GM12878 (cell line): ENCODE data around the gene TCF15. TPM values are rescaled to one million over a fixed set of nuclear protein-coding genes. Genes with fewer than 3 reads are reported as not detected.
A peak's percentile ranks its signal among the peaks of the same experiment; 100 is the strongest.

Experiments
- ATAC-seq: fragments of 200-7000 bp; cut with Tn5 transposase; 3 replicates; pipeline ENCODE4 v1.9.1; 2020; ENCODE audit warnings: mild to moderate bottlenecking, moderate library complexity
- BruUV-seq: library from RNA; stranded (reverse); fragments of 400-500 nt; replicated peaks from 2 replicates; lab custom pipeline; 2021; lab: Mats Ljungman, UMichigan
- CTCF ChIA-PET: fragments of 300-600 bp; sonication (Branson Sonifier 250); formaldehyde crosslinking; extraction: SDS; loops from one replicate; lab custom pipeline; 2021; ENCODE audit warnings: inconsistent platforms; lab: Yijun Ruan, JAX
- POLR2A ChIA-PET: fragments of 350-600 bp; formaldehyde crosslinking; extraction: SDS; loops from one replicate; lab custom pipeline; 2021; ENCODE audit warnings: inconsistent platforms; lab: Charles Lee
- RAD21 ChIA-PET: fragments of 300-600 bp; sonication (Branson Sonifier 250); formaldehyde crosslinking; loops from one replicate; lab custom pipeline; 2023; ENCODE audit warnings: antibody characterized with exemption; ENCODE audit not compliant: unreplicated experiment; lab: Charles Lee
- SMC1A ChIA-PET: fragments of 300-600 bp; sonication (Branson Sonifier 250); formaldehyde crosslinking; loops from one replicate; lab custom pipeline; 2023; ENCODE audit not compliant: unreplicated experiment, uncharacterized antibody; lab: Charles Lee
- DNase-seq: peaks from one replicate; pipeline ENCODE4 v3.0.0-alpha.2; 2011; ENCODE audit warnings: low read depth, low spot score
- FAIRE-seq: peaks from 3 replicates; lab custom pipeline; 2011; peaks lifted over from hg19 to GRCh38; lab: Jason Lieb, UNC
- H2AFZ ChIP-seq: 2 replicates; pipeline ENCODE4 v1.6.0; 2011; ENCODE audit warnings: low read depth, low read length, control low read depth; ENCODE audit not compliant: control insufficient read depth
- H3K27ac ChIP-seq: 2 replicates; pipeline ENCODE4 v1.5.1; 2011; ENCODE audit warnings: control low read depth; ENCODE audit not compliant: control insufficient read depth, insufficient read depth
- H3K27me3 ChIP-seq, 2 experiments: replicated peaks in 1 of 2; 2 replicates each; pipeline versions ENCODE4 v1.6.0 to v1.6.1; 2011; ENCODE audit warnings: low read length in 1 of 2; ENCODE audit not compliant: control insufficient read depth in 2 of 2, insufficient read depth in 2 of 2
- H3K36me3 ChIP-seq, 2 experiments: 2 replicates each; pipeline ENCODE4 v1.5.1; 2011; ENCODE audit warnings: low read length in 1 of 2; ENCODE audit not compliant: control insufficient read depth in 2 of 2, insufficient read depth in 2 of 2
- H3K4me1 ChIP-seq: 2 replicates; pipeline ENCODE4 v1.6.1; 2011; ENCODE audit warnings: mild to moderate bottlenecking, low read length, moderate library complexity, mixed read lengths; ENCODE audit not compliant: control insufficient read depth, insufficient read depth
- H3K4me2 ChIP-seq: 2 replicates; pipeline ENCODE4 v1.6.0; 2011; ENCODE audit warnings: control low read depth; ENCODE audit not compliant: control insufficient read depth, insufficient read depth
- H3K4me3 ChIP-seq: fragments of 200-600 bp; sonication (generic); 2 replicates; pipeline ENCODE4 v1.5.1; 2016
- H3K79me2 ChIP-seq: 2 replicates; pipeline ENCODE4 v1.6.0; 2011; ENCODE audit warnings: low read length; ENCODE audit not compliant: control insufficient read depth, insufficient read depth
- H3K9ac ChIP-seq: 2 replicates; pipeline ENCODE4 v1.8.0; 2011; ENCODE audit warnings: low read length, control low read depth, mixed read lengths; ENCODE audit not compliant: control insufficient read depth, insufficient read depth
- H3K9me3 ChIP-seq: replicated peaks from 3 replicates; pipeline ENCODE4 v1.5.1; 2011; ENCODE audit warnings: mild to moderate bottlenecking, low read length; ENCODE audit not compliant: control insufficient read depth, insufficient read depth
- H4K20me1 ChIP-seq: 2 replicates; pipeline ENCODE4 v1.6.0; 2011; ENCODE audit not compliant: control insufficient read depth, insufficient read depth
- CREM ChIP-seq: IDR thresholded peaks from 2 replicates; pipeline ENCODE4 v1.6.1; 2014; ENCODE audit warnings: antibody characterized with exemption, low read depth
- EED ChIP-seq: sonication (generic); IDR thresholded peaks from 2 replicates; pipeline ENCODE4 v1.6.1; 2016; ENCODE audit warnings: antibody characterized with exemption, low read depth
- KDM1A ChIP-seq: fragments of 200-600 bp; sonication (generic); IDR thresholded peaks from 2 replicates; pipeline ENCODE4 v1.6.1; 2016; ENCODE audit warnings: borderline replicate concordance
- MEF2A ChIP-seq: IDR thresholded peaks from 2 replicates; pipeline ENCODE4 v1.6.1; 2011; ENCODE audit warnings: low read depth, mild to moderate bottlenecking, low read length, moderate library complexity; ENCODE audit not compliant: insufficient read depth
- MYC ChIP-seq: IDR thresholded peaks from 2 replicates; pipeline ENCODE4 v1.6.1; 2011; ENCODE audit warnings: mild to moderate bottlenecking, low read length, moderate library complexity, inconsistent platforms; ENCODE audit not compliant: insufficient read depth, insufficient replicate concordance, insufficient read length, severe bottlenecking
- NFXL1 ChIP-seq: fragments of 450-650 bp; IDR thresholded peaks from 2 replicates; pipeline ENCODE4 v1.6.1; 2017; ENCODE audit warnings: antibody characterized with exemption, mild to moderate bottlenecking, borderline replicate concordance
- POLR2AphosphoS5 ChIP-seq: IDR thresholded peaks from 2 replicates; pipeline ENCODE4 v1.6.1; 2011; ENCODE audit warnings: mild to moderate bottlenecking, low read length, inconsistent platforms
- SMAD5 ChIP-seq: IDR thresholded peaks from 2 replicates; pipeline ENCODE4 v1.6.1; 2016; ENCODE audit warnings: antibody characterized with exemption, low read depth
- SMARCA5 ChIP-seq: fragments of 450-650 bp; IDR thresholded peaks from 2 replicates; pipeline ENCODE4 v1.6.1; 2017; ENCODE audit warnings: mild to moderate bottlenecking
- SUZ12 ChIP-seq: fragments of 200-600 bp; sonication (generic); IDR thresholded peaks from one replicate; pipeline ENCODE4 v1.6.1; 2018; ENCODE audit warnings: antibody characterized with exemption, mild to moderate bottlenecking; ENCODE audit not compliant: unreplicated experiment
- WGBS: methylation state at CpG from one replicate; pipeline ENCODE4 v1.1.6; 2016; ENCODE audit warnings: low lambda C conversion rate; ENCODE audit not compliant: insufficient replicate concordance, insufficient coverage; ENCODE audit errors: missing lambda C conversion rate; 5-methylcytosine and 5-hydroxymethylcytosine counted together
- in situ Hi-C: fragments of 300-500 bp; cut with MboI; formaldehyde crosslinking; loops from 9 replicates; pipeline ENCODE4 v1.14.3; 2018; ENCODE audit warnings: mixed read lengths
- intact Hi-C: fragments of 100-400 bp; cut with micrococcal nuclease; formaldehyde crosslinking; loops from one replicate; pipeline ENCODE4 v1.14.2; 2022; ENCODE audit not compliant: unreplicated experiment
- polyA plus RNA-seq, 11 experiments: library from polyadenylated mRNA; depleted of rRNA in 4 of 11; unstranded in 6 of 11; stranded (reverse) in 5 of 11; fragments of >200 nt; fragmentation: Nextera tagmentation in 4 of 11; fragmentation: Illumina TruSeq in 1 of 11; extraction: Ambion mirVana in 4 of 11; extraction: Trizol in 1 of 11; gene quantifications; 1 replicate in 1 of 11; 2 replicates in 10 of 11; pipeline versions ENCODE4 v1.2.1 to v1.2.3, GENCODE V29; 2011 to 2016; ENCODE audit warnings: inconsistent platforms in 2 of 11, missing spikeins in 2 of 11, low read depth in 1 of 11
- total RNA-seq, 4 experiments: library from RNA; depleted of rRNA in 3 of 4; stranded (reverse); fragments of >200 nt in 3 of 4; fragmentation: Illumina TruSeq in 1 of 4; extraction: Trizol in 1 of 4; gene quantifications; 2 replicates each; pipeline versions ENCODE4 v1.2.1 to v1.2.3, GENCODE V29; 2013 to 2021

TCF15 gene
- total and polyA plus RNA-seq, 10 of the 15 experiments (the other 5 are each of a cell fraction or from before 2014, with no cell fraction given) = 0.08 TPM; not detected in 9

- under 1% methylated on average over 29 of the region's 36 CpGs for WGBS
- RAD21 ChIA-PET = interaction anchor here (1.8 kb wide), 1 partner anchor 15 kb away, joined by 6 read pairs; no protein-coding TSS in a partner anchor
- in situ Hi-C loops (no loop called here), intact Hi-C loops (loop anchor here (5.0 kb wide), 2 partner anchors 75 to 85 kb away; no protein-coding TSS in a partner anchor)
- peak overlapping the region; percentile 78 for H3K9ac ChIP-seq
- H2AFZ ChIP-seq = peak overlapping the region; percentile 67
- peaks cover 0 to 4% of the 10 kb centered on the region in 2 experiments; a peak in 2 of 4 replicates for H3K36me3 ChIP-seq
- H3K79me2 ChIP-seq = peaks cover 14% of the 10 kb centered on the region
- DNase-seq (no peak), FAIRE-seq (no peak), ATAC-seq (no peak; the same call in 2 of the 3 replicates)
- H3K4me2 ChIP-seq = peak overlapping the region; percentile 91
- H4K20me1 ChIP-seq = no peaks in the 10 kb centered on the region
- CTCF ChIA-PET = interaction anchor here (0.5 to 3.0 kb wide), 3 partner anchors 15 to 113 kb away, joined by 3 to 18 read pairs (median 6); no protein-coding TSS in a partner anchor
- BruUV-seq = TSS peak; percentile 52
- H3K4me3 ChIP-seq = peak overlapping the region; percentile 83
- SMC1A ChIA-PET = interaction anchor here (1.3 kb wide), 1 partner anchor 180 kb away, joined by 3 read pairs; the partner anchor contains the start of gene FAM110A
- H3K9me3 ChIP-seq = no peaks in the 10 kb centered on the region
- TF ChIP-seq CREM (0 out of 2 replicates have a peak, but pooled peaks have one; percentile 13), MYC (no peak), MEF2A (no peak), NFXL1 (peak; percentile 78; the same call in 1 of the 2 replicates), SUZ12 (no peak), EED (0 out of 2 replicates have a peak, but pooled peaks have one; percentile 20), SMARCA5 (peak; percentile 74; the same call in 1 of the 2 replicates), KDM1A (peak; percentile 90; the same call in 1 of the 2 replicates), POLR2AphosphoS5 (0 out of 2 replicates have a peak, but pooled peaks have one; percentile 65), SMAD5 (no peak)
- POLR2A ChIA-PET = no interaction called here
- peak overlapping the region; percentile 63 for H3K27ac ChIP-seq
- peaks cover 6% of the 10 kb centered on the region; the same call in 1 of the 2 replicates for H3K4me1 ChIP-seq
- H3K27me3 ChIP-seq = no peaks in the 10 kb centered on the region
These were observed 42.6 kb upstream of the TCF15 start for GRCh38 chr20:652615-653109.
